ENCODE data around the gene PLIN5.
"Not testable (repeated sequence)": the region's sequence is repeated elsewhere in the genome, so short reads cannot be mapped to it uniquely, and the experiment has no call there.

DNA sequence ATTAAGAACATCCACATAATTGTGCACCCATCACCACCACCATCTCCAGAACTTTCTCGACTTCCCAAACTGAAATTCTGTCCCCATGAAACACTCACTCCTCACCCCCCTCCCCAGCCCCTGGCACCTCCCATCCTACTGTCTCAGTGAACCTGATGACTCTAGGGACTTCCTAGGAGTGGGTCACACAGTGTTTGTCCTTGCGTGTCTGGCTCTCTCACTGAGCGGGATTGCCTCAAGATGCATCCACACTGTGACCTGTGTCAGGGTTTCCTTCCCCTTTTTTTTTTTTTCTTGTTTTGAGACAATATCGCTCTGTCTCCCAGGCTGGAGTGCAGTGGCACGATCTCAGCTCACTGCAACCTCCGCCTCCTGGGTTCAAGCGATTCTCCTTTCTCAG, 27.1 kb upstream of the PLIN5 start:
- not testable (repeated sequence) for TF ChIP-seq EZH2 (optimal IDR thresholded peaks at IDR 0.05; ENCODE audit: low read depth, low read length)
- TF ChIP-seq, protein P1, sequence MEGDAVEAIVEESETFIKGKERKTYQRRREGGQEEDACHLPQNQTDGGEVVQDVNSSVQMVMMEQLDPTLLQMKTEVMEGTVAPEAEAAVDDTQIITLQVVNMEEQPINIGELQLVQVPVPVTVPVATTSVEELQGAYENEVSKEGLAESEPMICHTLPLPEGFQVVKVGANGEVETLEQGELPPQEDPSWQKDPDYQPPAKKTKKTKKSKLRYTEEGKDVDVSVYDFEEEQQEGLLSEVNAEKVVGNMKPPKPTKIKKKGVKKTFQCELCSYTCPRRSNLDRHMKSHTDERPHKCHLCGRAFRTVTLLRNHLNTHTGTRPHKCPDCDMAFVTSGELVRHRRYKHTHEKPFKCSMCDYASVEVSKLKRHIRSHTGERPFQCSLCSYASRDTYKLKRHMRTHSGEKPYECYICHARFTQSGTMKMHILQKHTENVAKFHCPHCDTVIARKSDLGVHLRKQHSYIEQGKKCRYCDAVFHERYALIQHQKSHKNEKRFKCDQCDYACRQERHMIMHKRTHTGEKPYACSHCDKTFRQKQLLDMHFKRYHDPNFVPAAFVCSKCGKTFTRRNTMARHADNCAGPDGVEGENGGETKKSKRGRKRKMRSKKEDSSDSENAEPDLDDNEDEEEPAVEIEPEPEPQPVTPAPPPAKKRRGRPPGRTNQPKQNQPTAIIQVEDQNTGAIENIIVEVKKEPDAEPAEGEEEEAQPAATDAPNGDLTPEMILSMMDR (IDR thresholded peaks at IDR 0.05; ENCODE audit: low read length), result not testable (repeated sequence)
